ENCODE data around the gene ATXN1. TPM values are rescaled to one million over a fixed set of nuclear protein-coding genes. Genes with fewer than 3 reads are reported as not detected.

The ATXN1 gene
- total RNA-seq, 1 experiment from 2014 or later, result 27.0 TPM

GRCh38 chr6:16551466-16551865 is 209.8 kb downstream of the ATXN1 start:
- no peak for TF ChIP-seq CTCF (conservative IDR thresholded peaks at IDR 0.05; ENCODE audit: low read depth, low read length)
- TF ChIP-seq EZH2 (IDR thresholded peaks at IDR 0.05; ENCODE audit: low read length, unreplicated experiment), result no peak
- no peak for TF ChIP-seq EZH2phosphoT487 (IDR thresholded peaks at IDR 0.05; ENCODE audit: borderline replicate concordance, low read length)
- no peak for ATAC-seq
- no peaks in the 10 kb centered on the region for H3K27me3 ChIP-seq (ENCODE audit: low read length)
- no peak overlapping the region for H3K4me3 ChIP-seq (ENCODE audit: low read length)
- ChIA-PET POLR2A (ENCODE audit: unreplicated experiment) (no interaction called here), CTCF (no interaction called here)
- H4K20me1 ChIP-seq (ENCODE audit: low read length), result no peaks in the 10 kb centered on the region
- H3K79me2 ChIP-seq (ENCODE audit: low read length), result no peaks in the 10 kb centered on the region
- no peaks in the 10 kb centered on the region for H3K4me1 ChIP-seq (ENCODE audit: insufficient read depth, low read length)
- no TSS peak for BruUV-seq (replicated peaks)
- no peaks in the 10 kb centered on the region for H3K36me3 ChIP-seq (ENCODE audit: low read depth, low read length)
- H3K4me2 ChIP-seq (ENCODE audit: low read length), result no peak overlapping the region
- H3F3A ChIP-seq (ENCODE audit: low read length, unreplicated experiment), result no peaks in the 10 kb centered on the region
- H3K9me3 ChIP-seq (ENCODE audit: low read length), result no peaks in the 10 kb centered on the region
- no peak overlapping the region for H2AFZ ChIP-seq (ENCODE audit: low read length)
- intact Hi-C loops (cut with micrococcal nuclease), result no loop called here
- DNase-seq, result no peak
- no peak overlapping the region for H3K27ac ChIP-seq (ENCODE audit: low read length)
- H3K9me2 ChIP-seq (replicated peaks; ENCODE audit: low read length), result no peaks in the 10 kb centered on the region
- H3K9ac ChIP-seq (ENCODE audit: low read length), result no peak overlapping the region

- Histone ChIP-seq H3K79me2 (ENCODE audit: low read length) (no peaks in the 10 kb centered on the region), H3K9me3 (ENCODE audit: low read length) (no peaks in the 10 kb centered on the region), H3K4me2 (ENCODE audit: low read length) (no peak overlapping the region), H3K36me3 (ENCODE audit: low read depth, low read length) (no peaks in the 10 kb centered on the region), H2AFZ (ENCODE audit: low read length) (no peak overlapping the region), H3K27ac (ENCODE audit: low read length) (no peak overlapping the region), H3K4me3 (ENCODE audit: low read length) (no peak overlapping the region), H3K9ac (ENCODE audit: low read length) (no peak overlapping the region), H4K20me1 (ENCODE audit: low read length) (no peaks in the 10 kb centered on the region), H3F3A (ENCODE audit: low read length, unreplicated experiment) (no peaks in the 10 kb centered on the region), H3K4me1 (ENCODE audit: insufficient read depth, low read length) (no peaks in the 10 kb centered on the region), H3K9me2 (replicated peaks; ENCODE audit: low read length) (no peaks in the 10 kb centered on the region), H3K27me3 (ENCODE audit: low read length) (no peaks in the 10 kb centered on the region)
- ATAC-seq (no peak), DNase-seq (peak; percentile 8)
- ChIA-PET POLR2A (ENCODE audit: unreplicated experiment) (no interaction called here), CTCF (interaction anchor here (0.5 kb wide), 1 partner anchor 20 kb away, joined by 6 read pairs; no protein-coding TSS in a partner anchor)
- intact Hi-C loops (cut with micrococcal nuclease), result no loop called here
- BruUV-seq (replicated peaks), result no TSS peak
- TF ChIP-seq CTCF (conservative IDR thresholded peaks at IDR 0.05; ENCODE audit: low read depth, low read length), result no peak
- TF ChIP-seq EZH2phosphoT487 (IDR thresholded peaks at IDR 0.05; ENCODE audit: borderline replicate concordance, low read length), result no peak
- no peak for TF ChIP-seq EZH2 (IDR thresholded peaks at IDR 0.05; ENCODE audit: low read length, unreplicated experiment)
Measured at GRCh38 chr6:16548121-16548520, 213.1 kb downstream of the ATXN1 start.

DNA sequence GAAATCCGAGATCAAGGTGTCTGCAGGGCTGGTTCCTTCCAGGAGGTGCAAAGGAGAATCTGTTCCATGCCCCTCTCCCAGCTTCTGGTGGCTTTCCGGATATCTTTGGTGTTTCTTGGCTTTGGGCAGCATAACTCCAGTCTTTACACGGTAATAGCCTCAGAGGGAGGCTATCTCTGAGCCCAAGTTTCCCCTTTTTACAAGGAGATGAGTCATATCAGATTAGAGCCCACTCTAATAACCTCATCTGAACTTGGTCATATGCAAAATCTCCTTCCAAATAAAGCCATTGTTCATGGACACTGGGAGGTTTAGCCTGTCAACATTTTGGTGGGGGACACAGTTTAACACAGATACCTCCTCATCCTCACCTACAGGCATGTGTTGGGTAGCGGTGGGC is 213.7 kb downstream of the ATXN1 start:
- POLR2A ChIA-PET (ENCODE audit: unreplicated experiment), result no interaction called here

More for the DNA sequence above, 213.7 kb downstream of the ATXN1 start:
- Histone ChIP-seq H3K27me3 (ENCODE audit: low read length) (no peaks in the 10 kb centered on the region), H3K9ac (ENCODE audit: low read length) (no peak overlapping the region), H3K4me3 (ENCODE audit: low read length) (no peak overlapping the region), H3K4me2 (ENCODE audit: low read length) (no peak overlapping the region), H3K36me3 (ENCODE audit: low read depth, low read length) (no peaks in the 10 kb centered on the region), H2AFZ (ENCODE audit: low read length) (no peak overlapping the region), H3F3A (ENCODE audit: low read length, unreplicated experiment) (no peaks in the 10 kb centered on the region), H3K9me3 (ENCODE audit: low read length) (no peaks in the 10 kb centered on the region), H3K79me2 (ENCODE audit: low read length) (no peaks in the 10 kb centered on the region), H4K20me1 (ENCODE audit: low read length) (no peaks in the 10 kb centered on the region), H3K9me2 (replicated peaks; ENCODE audit: low read length) (no peaks in the 10 kb centered on the region), H3K27ac (ENCODE audit: low read length) (no peak overlapping the region), H3K4me1 (ENCODE audit: insufficient read depth, low read length) (no peaks in the 10 kb centered on the region)
- no TSS peak for BruUV-seq (replicated peaks)
- intact Hi-C loops (cut with micrococcal nuclease), result no loop called here
- CTCF ChIA-PET, result interaction anchor here (0.5 kb wide), 1 partner anchor 20 kb away, joined by 6 read pairs; no protein-coding TSS in a partner anchor
- TF ChIP-seq EZH2phosphoT487 (IDR thresholded peaks at IDR 0.05; ENCODE audit: borderline replicate concordance, low read length), result no peak
- no peak for TF ChIP-seq CTCF (conservative IDR thresholded peaks at IDR 0.05; ENCODE audit: low read depth, low read length)
- TF ChIP-seq EZH2 (IDR thresholded peaks at IDR 0.05; ENCODE audit: low read length, unreplicated experiment), result no peak
- ATAC-seq (no peak), DNase-seq (no peak)

All from PC-3 (cell line).